Measurements from ENCODE around the gene LEF1.

- no peak for TF ChIP-seq CTCF (IDR thresholded peaks at IDR 0.05)
- TF ChIP-seq POLR2AphosphoS5 (IDR thresholded peaks at IDR 0.05), result no peak
- no peak for TF ChIP-seq POLR2A (IDR thresholded peaks at IDR 0.05)
Observed at GRCh38 chr4:108113229-108113628, 55.5 kb downstream of the LEF1 start.

All from prostate gland (tissue), 2 donors.